Astrocyte (in vitro differentiated cells and primary cell): ENCODE data around the gene NHLRC4.

Experiments used
- CTCF ChIP-seq: IDR thresholded peaks from 2 replicates; pipeline ENCODE4 v1.5.1; 2011; ENCODE audit warnings: low read depth, mild to moderate bottlenecking, inconsistent platforms, low read length, moderate library complexity; ENCODE audit not compliant: insufficient read depth
- EZH2 ChIP-seq: IDR thresholded peaks from 2 replicates; pipeline ENCODE4 v1.6.1; 2012; ENCODE audit warnings: mild to moderate bottlenecking, low read length, inconsistent platforms; ENCODE audit not compliant: insufficient read depth

GRCh38 chr16:525123-525519 is 41.7 kb upstream of the NHLRC4 start:
- TF ChIP-seq CTCF (no peak), EZH2 (no peak)
